Inferior parietal cortex (tissue), 1 donor: Measurements from ENCODE around the gene RHOG.
"Not testable (repeated sequence)": the region's sequence is repeated elsewhere in the genome, so short reads cannot be mapped to it uniquely, and the experiment has no call there.

Experiments
- DNase-seq: peaks from one replicate; pipeline ENCODE4 v3.0.0-alpha.2; 2016; ENCODE audit errors: extremely low spot score

Gene RHOG

DNA sequence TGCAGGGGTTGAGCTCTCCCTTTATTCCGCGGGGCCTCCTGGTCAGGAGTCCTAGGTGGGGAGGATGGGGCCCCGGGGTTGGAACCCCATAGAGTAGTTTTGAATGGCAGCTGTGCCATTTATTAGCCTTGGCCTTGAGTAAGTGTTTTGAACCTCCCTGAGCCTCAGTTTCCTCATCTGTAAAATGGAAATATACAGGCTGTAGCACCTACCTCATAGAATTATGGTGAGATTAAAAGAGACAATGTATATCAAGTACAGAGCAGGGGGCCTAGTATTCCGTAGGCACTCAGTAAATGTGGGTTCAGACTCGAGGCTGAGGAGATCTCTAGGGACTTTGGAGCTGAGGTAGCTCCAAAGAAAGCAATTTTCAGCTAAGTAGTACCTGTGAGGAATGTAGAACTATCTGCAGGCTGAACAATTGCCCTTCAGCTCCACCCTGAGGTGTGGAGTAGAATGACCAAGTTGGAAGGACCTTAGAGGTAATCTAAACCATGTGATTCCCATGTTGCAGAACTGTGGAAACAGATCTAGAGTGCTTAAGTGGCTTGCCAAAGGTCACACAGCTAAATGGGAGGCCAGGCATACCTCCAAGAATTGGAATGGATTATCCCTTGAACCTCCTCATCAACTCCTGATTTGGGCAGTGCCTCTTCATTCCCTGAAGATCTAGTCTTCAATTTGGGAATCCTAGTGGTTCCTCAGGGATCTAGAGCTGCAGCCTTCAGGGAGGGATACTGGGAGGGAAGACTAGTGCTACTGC is 31.7 kb downstream of the RHOG start:
- no peak for DNase-seq

DNA sequence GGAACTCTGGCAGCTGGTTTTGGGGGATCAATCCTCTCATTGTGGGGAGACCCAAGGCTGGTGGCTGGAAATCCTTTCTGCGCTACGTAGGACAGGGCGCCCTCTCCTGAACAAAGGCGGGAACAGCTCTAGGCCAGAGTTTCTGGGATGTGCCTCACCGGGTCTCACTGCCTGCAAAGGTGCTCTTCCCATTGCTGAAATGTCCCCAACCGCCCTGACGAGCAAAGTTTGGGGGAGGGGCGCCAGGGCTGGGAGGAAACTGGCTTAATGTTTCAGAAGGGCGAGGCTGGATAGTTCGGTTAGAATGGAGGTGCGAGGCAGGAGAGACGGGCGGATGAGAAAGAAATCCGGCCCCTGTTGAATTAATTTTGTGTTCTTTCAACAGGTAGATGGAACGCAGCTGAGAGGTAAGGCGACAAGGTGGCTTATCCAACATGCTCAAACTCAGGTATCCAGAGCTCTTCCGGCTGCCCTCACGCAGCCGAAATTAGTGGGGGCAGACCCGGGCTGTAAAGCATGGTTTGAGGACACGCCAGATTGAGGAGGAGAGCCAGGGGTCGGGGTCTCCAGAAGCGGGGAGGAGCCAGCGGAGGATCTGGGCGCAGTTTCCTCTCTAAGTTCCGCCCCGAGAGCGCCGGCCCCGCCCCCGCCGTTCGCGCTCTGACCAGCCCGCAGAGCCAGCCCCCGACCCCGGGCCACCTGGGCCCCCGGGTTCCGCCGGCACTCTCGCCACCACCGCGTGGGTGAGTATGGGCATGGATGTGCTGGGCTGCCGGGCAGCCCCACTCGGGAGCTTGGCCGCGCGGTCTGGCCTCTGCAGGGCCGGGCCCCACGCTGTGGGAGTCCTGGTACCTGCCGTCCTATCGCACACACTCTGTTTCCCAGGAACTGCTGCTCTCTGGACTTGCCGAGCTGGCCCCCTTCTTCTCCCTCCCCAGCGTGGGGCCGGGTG is 32.6 kb downstream of the RHOG start, which contains the start of gene PGAP2:
Gene PGAP2, plus strand, starts transcription at position 652 of the 952 bp plus-strand sequence. CDS start 2,700 bp downstream, outside the sequence.
- peak; percentile 63 for DNase-seq

DNA sequence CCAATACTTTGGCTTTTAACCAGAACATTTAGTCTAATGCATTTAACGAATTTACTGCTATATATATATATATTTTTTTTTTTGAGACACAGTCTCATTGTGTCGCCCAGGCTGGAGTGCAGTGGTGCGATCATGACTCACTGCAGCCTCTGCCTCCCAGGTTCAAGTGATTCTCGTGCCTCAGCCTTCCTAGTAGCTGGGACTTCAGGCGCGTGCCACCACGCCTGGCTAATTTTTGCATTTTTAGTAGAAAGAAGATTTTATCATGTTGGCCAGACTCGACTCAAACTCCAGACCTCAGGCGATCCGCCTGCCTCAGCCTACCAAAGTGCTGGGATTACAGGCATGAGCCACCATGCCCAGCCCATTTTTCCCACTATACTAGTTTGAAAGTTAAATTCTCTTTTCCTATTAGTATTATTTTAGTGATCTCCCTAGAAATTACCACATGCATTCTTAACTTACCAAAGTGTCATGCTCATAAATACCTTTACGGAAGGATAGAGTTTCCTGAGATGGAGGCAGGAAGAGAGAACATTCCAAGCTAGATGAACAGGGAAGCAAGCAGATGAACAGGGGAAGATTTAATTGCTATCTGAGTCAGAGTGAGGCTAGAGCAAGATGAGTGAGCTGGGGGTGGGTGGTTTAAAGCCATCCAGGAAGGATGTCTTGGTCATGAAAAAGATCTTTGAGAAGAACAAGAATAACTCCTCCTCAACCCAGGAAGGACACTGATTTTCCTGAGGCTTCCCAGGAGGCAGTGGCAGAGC is 36.8 kb downstream of the RHOG start:
- no peak for DNase-seq

DNA sequence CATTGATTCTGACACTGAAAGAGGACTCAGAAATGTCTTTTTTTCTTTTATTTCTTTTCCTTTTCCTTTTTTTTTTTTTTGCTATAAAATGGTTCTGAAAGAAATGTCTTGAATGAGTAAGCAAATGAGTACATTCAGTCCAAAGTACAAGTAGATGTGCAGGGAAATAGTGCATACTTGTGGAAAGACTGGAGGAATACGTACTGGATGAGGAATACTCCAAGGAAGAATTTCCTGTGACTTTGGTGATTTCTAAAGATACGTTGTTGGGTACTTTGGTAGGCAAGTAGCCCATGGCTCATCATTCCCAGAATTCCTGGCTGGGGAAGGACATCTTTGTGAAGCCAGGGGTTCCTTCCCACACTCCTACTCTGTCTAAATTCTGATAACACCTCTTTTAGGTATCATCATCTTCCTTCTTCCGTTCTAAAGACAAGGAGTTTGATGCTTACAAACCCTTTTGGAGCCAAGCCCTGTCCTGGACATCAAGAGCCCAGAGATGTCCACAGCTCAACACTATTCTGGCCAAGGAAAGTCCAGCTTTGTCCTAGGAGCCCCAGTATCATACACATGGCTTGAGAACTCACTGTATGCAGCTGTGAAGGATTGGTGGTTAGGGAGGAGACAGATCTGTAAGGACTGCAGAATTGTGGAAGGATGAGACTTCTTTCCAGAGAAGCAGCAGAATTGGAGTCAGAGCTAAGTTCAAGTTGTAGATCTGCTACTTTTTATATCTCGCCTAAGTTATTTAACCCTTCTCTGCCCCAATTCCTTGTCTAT is 38.6 kb downstream of the RHOG start:
- DNase-seq, result no peak

DNA sequence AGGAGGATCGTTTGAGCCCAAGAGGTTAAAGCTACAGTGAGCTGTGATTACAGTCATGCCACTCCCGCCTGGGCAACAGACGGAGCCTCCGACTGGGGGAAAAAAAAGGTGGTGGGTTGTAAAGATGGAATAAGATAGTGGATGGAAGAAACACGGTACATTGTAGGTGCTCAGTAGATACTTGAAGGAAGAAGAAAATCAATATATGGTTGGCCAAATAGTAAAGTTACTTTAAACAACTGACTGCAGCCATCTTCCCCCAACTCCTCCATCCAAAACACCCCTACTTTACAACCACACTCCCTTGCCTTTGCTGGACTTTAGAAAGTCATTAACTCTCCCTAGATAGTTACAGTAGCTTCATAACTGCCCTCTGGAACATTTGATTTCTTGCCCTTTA is 40.9 kb downstream of the RHOG start:
- DNase-seq, result no peak

DNA sequence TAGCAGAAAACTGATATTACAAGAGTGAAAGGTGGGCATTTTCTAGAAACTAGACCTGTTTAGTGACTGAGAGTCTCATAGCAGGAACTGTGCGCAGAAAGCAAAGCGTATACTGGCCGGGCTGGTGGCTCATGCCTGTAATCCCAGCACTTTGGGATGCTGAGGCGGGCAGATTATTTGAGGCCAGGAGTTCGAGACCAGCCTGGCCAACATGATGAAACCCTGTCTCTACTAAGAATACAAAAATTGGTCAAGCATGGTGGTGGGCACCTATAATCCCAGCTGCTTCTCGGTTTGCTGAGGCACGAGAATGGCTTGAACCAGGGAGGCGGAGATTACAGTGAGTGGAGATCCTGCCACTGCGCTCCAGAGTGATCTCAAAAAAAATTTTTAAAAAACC is 41.6 kb downstream of the RHOG start:
- DNase-seq, result no peak

DNA sequence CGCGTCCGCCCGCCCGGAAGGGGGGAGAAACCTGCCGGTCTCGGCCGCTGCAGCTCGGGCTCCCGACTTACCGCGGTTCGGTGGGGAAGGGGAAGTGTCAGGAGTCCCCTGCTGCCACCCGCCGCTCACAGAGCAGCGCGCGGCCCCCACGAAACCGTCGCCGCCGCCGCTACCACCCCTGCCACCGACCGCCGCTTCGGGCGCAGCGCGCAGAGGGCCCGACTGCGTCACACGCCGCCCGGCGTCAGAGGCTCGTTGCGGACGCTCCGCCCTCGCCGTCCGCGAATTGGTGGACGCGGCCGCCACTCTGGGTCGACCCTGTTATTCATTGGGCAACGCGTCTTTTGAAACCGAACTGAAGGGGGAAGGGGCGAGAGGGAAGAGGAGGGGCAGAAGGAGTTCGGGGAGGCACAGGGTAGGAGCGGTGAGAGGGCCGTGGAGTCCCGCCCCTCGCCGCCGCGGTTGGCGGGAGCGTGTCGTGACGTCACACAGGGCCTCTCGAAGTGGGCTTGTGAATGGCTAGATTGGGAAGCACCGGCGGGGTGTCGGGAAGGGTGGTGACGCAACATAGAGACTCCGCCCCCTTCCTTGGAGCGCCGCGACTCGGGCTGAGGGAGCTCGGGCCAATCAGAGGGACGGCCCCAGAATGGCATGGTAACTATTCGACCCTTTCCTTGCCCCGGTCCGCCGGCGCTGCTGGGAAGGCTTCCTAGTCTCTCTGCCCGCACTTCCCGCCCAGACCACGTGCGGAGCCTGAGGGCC is 43.2 kb downstream of the RHOG start, which contains the start of gene NUP98:
Gene NUP98, minus strand, starts transcription at position 226 of the 762 bp plus-strand sequence. CDS start 15,437 bp downstream, outside the sequence.
- DNase-seq, result peak; percentile 99

DNA sequence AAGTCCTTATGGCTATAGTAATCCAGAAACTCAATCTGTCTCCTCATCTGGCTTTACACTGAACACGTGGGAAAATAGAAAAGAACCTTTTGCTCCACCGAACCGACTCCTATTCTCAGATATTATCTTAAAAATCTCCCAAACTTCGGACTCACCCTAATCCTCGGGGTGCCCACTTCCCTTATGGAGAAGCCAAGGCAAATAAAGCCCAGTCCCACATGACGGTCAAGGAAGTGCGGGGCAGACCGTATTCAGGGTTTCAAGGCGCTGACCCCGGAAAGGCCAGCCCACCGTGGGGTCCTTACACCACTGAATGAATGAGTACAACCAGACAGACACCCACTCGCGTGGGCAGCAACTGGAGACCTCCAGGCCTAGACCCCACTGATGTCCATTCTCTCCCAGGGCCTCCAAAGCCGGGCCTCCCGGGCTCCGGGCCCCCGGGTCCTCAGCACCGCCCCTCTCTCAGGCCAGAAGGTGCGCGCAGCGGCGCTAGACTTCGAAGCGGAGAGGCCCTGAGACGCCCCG is 43.9 kb downstream of the RHOG start:
- no peak for DNase-seq

DNA sequence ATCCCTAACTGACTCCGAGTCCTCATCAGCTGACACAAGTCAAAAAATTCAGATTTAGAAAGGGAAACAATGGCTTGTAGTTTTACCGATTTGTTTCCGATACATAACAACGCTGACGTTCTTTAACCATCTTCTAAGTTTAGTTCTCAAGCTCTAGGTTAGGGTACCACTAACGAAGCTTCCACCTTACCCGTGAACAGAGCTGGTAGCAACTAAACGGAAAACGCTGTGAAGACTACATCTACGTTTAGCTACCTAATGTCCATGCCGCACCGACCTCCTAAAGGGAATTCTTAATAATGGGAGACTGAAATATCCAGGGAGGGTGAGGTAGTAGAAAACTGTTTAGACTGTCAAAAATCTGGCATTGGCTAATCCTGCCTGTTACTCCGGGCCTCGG is 44.4 kb downstream of the RHOG start:
- no peak for DNase-seq

DNA sequence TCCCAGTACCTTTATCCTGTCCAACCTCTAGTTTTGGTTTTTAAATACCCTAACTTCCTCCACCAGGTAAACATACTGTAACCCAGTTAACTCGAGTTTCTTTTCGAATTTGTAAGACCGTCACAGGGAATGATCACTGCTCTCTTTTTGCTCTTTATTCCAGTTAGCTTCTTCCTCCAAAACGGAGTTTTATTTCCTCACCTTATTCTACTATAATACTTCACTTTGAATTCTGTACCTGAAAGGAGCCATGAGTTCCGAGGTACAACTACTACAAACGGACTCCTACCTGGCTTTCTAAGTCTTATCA is 44.8 kb downstream of the RHOG start:
- no peak for DNase-seq

DNA sequence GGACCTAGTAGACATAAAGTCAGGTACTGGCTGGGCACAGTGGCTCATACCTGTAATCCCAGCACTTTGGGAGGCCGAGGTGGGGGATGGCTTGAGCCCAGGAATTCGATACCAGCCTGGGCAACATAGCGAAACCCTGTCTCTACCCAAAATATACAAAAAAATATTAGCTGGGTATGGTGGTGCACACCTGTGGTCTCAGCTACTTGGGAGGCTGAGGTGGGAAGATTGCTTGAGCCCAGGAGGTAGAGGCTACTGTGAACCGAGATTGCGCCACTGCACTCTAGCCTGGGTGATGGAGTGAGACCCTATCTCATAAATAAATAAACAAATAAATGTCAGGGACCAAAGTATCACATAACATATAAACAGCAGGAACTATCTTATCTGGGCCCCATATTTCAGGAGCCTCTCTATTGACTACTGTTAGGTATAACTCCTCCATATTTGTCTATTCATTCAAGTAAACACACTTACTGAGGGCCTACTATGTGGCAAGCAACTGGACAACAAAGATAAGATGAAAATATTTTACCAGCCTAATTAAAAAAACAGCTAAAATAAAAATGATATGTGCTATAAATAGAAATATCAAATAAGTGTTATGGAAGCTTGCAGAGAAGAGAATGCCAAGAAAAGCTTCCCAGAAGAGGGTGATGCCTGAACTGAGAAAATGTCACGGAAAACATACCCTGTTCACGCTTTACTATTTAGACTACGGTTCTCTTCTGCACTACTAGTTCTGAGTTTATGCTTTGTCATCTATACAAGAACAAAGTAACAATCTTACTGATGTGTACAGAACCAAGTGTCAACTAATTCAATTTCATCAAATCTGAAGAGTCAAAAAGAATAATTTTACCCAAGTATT is 45.4 kb downstream of the RHOG start:
- no peak for DNase-seq

DNA sequence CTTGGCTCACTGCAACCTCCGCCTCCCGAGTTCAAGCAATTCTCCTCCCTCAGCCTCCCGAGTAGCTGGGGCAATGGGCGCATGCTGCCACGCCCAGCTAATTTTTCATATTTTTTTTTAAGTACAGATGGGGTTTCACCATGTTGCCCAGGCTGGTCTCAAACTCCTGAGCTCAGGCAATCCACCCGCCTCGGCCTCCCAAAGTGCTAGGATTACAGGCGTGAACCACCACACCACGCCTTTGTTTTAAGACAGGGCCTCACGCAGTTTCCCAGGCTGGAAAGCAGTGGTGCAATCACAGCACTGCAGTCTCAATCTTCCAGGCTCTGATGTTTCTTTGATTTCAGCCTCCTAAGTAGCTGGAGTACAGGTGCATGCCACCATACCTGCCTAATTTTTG is 46.4 kb downstream of the RHOG start:
- DNase-seq, result not testable (repeated sequence)

DNA sequence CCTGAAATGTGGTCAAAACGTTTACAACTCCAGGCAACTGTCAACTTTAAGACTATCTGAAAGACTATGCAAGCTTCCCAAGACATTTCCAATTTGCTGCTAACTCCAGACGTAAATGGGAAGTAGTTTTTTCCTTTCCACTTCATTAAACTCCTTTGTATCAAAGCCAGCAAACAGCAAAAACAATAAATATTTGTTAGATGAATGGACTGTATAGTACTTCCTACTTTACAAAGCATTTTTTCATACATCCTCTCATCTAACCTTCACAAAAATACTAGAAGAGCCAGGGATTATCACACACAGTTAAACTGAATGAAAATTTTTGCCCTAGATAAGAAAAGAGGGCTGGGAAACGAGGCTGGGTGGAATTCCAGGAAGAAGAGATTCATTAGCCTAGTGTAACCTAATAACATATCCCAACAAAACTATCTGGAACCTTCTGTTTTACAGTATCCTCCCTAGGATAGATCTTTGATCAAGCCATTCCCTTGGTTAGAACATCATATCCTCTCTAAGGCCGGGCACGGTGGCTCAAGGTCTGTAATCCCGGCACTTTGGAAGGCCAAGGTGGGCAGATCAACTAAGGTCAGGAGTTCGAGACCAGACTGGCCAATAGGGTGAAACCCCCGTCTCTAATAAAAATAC is 53.9 kb downstream of the RHOG start:
- no peak for DNase-seq

DNA sequence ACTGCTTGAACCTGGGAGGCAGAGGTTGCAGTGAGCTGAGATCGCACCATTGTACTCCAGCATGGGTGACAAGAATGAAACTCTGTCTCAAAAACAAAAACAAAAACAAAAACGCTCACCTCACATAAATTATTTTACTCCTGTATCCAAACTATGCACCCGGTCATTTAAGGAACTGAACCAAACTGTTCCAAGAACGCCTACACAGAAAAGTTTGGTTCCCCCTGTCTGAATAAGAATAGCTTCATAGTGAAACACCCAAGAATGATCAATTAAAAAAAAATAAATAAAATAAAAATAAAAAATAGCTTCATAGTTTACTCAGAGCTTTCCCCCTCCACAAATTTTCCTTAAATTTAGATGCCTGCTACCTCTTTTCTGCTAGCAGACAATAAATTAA is 57.1 kb downstream of the RHOG start:
- no peak for DNase-seq

DNA sequence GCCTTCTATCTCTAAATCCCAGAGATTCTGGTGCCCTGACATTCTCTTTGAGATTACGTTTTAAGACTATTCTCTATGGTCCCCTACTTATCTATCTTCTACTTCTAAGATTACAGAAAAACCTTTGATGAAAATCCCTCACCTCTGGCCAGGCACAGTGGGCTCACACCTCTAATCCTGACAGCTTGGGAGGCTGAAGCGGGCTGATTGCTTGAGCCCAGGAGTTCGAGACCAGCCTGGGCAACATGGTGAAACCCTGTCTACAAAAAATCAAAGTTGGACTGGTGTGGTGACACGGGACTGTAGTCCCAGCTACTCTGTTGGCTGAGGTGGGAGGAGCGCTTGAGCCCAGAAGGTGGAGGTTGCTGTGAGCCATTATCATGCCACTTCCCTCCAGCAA is 57.8 kb downstream of the RHOG start:
- DNase-seq, result no peak

DNA sequence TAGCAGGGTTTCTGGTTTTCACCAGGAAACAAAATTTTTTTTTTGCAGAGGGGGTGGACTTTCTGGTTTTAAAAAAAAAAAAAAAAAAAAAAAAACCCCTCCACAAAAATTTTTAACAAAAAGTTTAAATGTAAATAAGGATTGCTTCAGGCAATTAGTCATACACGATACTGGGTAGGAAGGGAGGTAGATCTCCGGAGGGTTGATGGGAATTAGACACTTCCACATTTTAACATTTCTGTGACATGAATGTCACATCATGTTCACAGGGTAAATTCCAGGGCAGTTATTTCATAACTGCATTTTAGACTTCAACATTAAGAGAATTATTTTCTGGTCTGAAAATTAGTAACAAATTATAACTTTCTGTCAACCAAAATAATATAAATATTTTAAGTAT is 59.3 kb downstream of the RHOG start:
- no peak for DNase-seq
